CD4-positive, alpha-beta T cell (primary cell): ENCODE data around the gene ZNF680. TPM values are rescaled to one million over a fixed set of nuclear protein-coding genes. Genes with fewer than 3 reads are reported as not detected.

Experiments
- ATAC-seq: fragments of 200-7000 bp; cut with Tn5 transposase; one replicate; pipeline ENCODE4 v1.10.0; 2022; ENCODE audit warnings: mild to moderate bottlenecking; ENCODE audit not compliant: poor library complexity
- CTCF ChIA-PET: fragments of 350-600 bp; sonication (Branson Sonifier 250); formaldehyde crosslinking; loops from one replicate; lab custom pipeline; 2021; ENCODE audit warnings: antibody characterized with exemption, inconsistent platforms; lab: Charles Lee
- POLR2A ChIA-PET: fragments of 350-600 bp; sonication (Branson Sonifier 250); formaldehyde crosslinking; loops from one replicate; lab custom pipeline; 2021; ENCODE audit warnings: antibody characterized with exemption, inconsistent platforms; lab: Charles Lee
- DNase-seq, 14 experiments: peaks; one replicate each; pipeline ENCODE4 v3.0.0-alpha.2; 2013 to 2020; ENCODE audit warnings: mixed read lengths in 2 of 14
- H3K27ac ChIP-seq, 2 donors: one replicate each; pipeline versions ENCODE4 v1.5.1 to v1.7.0; 2013; ENCODE audit warnings: low read length in 2 of 2, low read depth in 1 of 2, mild to moderate bottlenecking in 1 of 2
- H3K27me3 ChIP-seq, 2 experiments: 1 replicate in 1 of 2; 2 replicates in 1 of 2; pipeline versions ENCODE4 v1.6.1 to v1.7.0; 2013; ENCODE audit warnings: low read length in 2 of 2, control low read depth in 1 of 2, mild to moderate bottlenecking in 1 of 2, moderate library complexity in 1 of 2; ENCODE audit not compliant: insufficient read depth in 2 of 2, control insufficient read depth in 1 of 2
- H3K36me3 ChIP-seq: one replicate; pipeline ENCODE4 v1.6.1; 2013; ENCODE audit warnings: low read length, control low read depth; ENCODE audit not compliant: insufficient read depth
- H3K4me1 ChIP-seq: one replicate; pipeline ENCODE4 v1.6.1; 2013; ENCODE audit warnings: low read length, control low read depth; ENCODE audit not compliant: insufficient read depth
- H3K4me3 ChIP-seq: one replicate; pipeline ENCODE4 v1.5.1; 2013; ENCODE audit warnings: mild to moderate bottlenecking, low read length, moderate library complexity
- H3K9me3 ChIP-seq, 2 experiments: 1 replicate in 1 of 2; 2 replicates in 1 of 2; pipeline versions ENCODE4 v1.6.1 to v1.7.0; 2013; ENCODE audit warnings: low read length in 2 of 2, mild to moderate bottlenecking in 2 of 2, control low read depth in 1 of 2, moderate library complexity in 1 of 2; ENCODE audit not compliant: control insufficient read depth in 1 of 2, insufficient read depth in 1 of 2
- H3K27ac Mint-ChIP-seq: one replicate; pipeline ENCODE4 v1.8.0; 2020; ENCODE audit warnings: mixed read lengths
- H3K27me3 Mint-ChIP-seq: one replicate; pipeline ENCODE4 v1.8.0; 2021; ENCODE audit warnings: mixed read lengths
- H3K36me3 Mint-ChIP-seq: one replicate; pipeline ENCODE4 v1.8.0; 2021; ENCODE audit warnings: low read depth, mixed read lengths
- H3K4me1 Mint-ChIP-seq: one replicate; pipeline ENCODE4 v1.8.0; 2021; ENCODE audit warnings: low read depth, mixed read lengths
- H3K4me3 Mint-ChIP-seq: one replicate; pipeline ENCODE4 v1.8.0; 2020; ENCODE audit warnings: mild to moderate bottlenecking, mixed read lengths
- H3K9me3 Mint-ChIP-seq: one replicate; pipeline ENCODE4 v1.8.0; 2020; ENCODE audit warnings: mixed read lengths
- CTCF ChIP-seq: fragments of 200-600 bp; IDR thresholded peaks from one replicate; pipeline ENCODE4 v1.8.0; 2022; ENCODE audit warnings: antibody characterized with exemption, mild to moderate bottlenecking
- intact Hi-C, 2 experiments: fragments of 100-400 bp; cut with DNase I in 1 of 2; cut with micrococcal nuclease in 1 of 2; formaldehyde crosslinking; loops; one replicate each; pipeline versions ENCODE4 v1.15.1 to v1.9.0; 2023 to 2025; cut with DNase I, micrococcal nuclease
- total RNA-seq, 174 experiments: library from RNA in 2 of 174; stranded (reverse) in 2 of 174; gene quantifications; one replicate each; pipeline ENCODE4 v1.2.3 and lab custom pipeline; 2021 to 2026

Gene ZNF680
- total RNA-seq, 2 experiments from 2014 or later, result 8.3 to 8.9 TPM

- no peaks in the 10 kb centered on the region for H3K36me3 ChIP-seq
- H3K27me3 ChIP-seq, result no peaks in the 10 kb centered on the region
- ChIA-PET POLR2A (interaction anchor here (0.9 kb wide), 1 partner anchor 15 kb away, joined by 3 read pairs; no protein-coding TSS in a partner anchor), CTCF (no interaction called here)
- H3K9me3 Mint-ChIP-seq, result peaks cover 27% of the 10 kb centered on the region
- H3K27ac ChIP-seq, result no peak overlapping the region
- no peak overlapping the region for H3K4me3 Mint-ChIP-seq
- ATAC-seq (no peak), DNase-seq (no peak)
- no peaks in the 10 kb centered on the region for H3K27me3 Mint-ChIP-seq
- intact Hi-C loops, result no loop called here
- peaks cover 88% of the 10 kb centered on the region for H3K36me3 Mint-ChIP-seq
- H3K4me1 Mint-ChIP-seq, result no peaks in the 10 kb centered on the region
- H3K4me1 ChIP-seq, result no peaks in the 10 kb centered on the region
- H3K4me3 ChIP-seq, result no peak overlapping the region
- no peak overlapping the region for H3K27ac Mint-ChIP-seq
- TF ChIP-seq CTCF, result no peak
- peaks cover 25 to 80% of the 10 kb centered on the region in 2 experiments for H3K9me3 ChIP-seq
Measured at GRCh38 chr7:64515330-64515729, 47.5 kb downstream of the ZNF680 start.

GRCh38 chr7:64509583-64509982, 53.3 kb downstream of the ZNF680 start:
- CTCF ChIA-PET, result no interaction called here
- H3K27ac Mint-ChIP-seq, result no peak overlapping the region
- ATAC-seq, result no peak

GRCh38 chr7:64504581-64505120, 58.2 kb downstream of the ZNF680 start:
- Histone ChIP-seq H3K4me1 (no peaks in the 10 kb centered on the region), H3K27me3 (no peaks in the 10 kb centered on the region), H3K36me3 (no peaks in the 10 kb centered on the region), H3K4me3 (no peak overlapping the region), H3K27ac (no peak overlapping the region), H3K9me3 (peaks cover 31 to 80% of the 10 kb centered on the region in 2 experiments)
- no peaks in the 10 kb centered on the region for H3K4me1 Mint-ChIP-seq
- no peaks in the 10 kb centered on the region for H3K27me3 Mint-ChIP-seq
- no peak for DNase-seq
- peaks cover 19% of the 10 kb centered on the region for H3K9me3 Mint-ChIP-seq
- no peak overlapping the region for H3K4me3 Mint-ChIP-seq
- TF ChIP-seq CTCF, result no peak
- ChIA-PET CTCF (no interaction called here), POLR2A (no interaction called here)
- ATAC-seq, result no peak
- H3K36me3 Mint-ChIP-seq, result peaks cover 48% of the 10 kb centered on the region
- H3K27ac Mint-ChIP-seq, result no peak overlapping the region
- intact Hi-C loops, result no loop called here

More at GRCh38 chr7:64509583-64509982, 53.3 kb downstream of the ZNF680 start:
- Mint-ChIP-seq H3K4me1 (no peaks in the 10 kb centered on the region), H3K9me3 (peaks cover 13% of the 10 kb centered on the region), H3K27me3 (no peaks in the 10 kb centered on the region), H3K4me3 (no peak overlapping the region), H3K36me3 (peaks cover 66% of the 10 kb centered on the region)
- H3K4me3 ChIP-seq, result no peak overlapping the region
- TF ChIP-seq CTCF, result no peak
- intact Hi-C loops, result no loop called here
- no peak overlapping the region for H3K27ac ChIP-seq
- DNase-seq, result no peak
- POLR2A ChIA-PET, result no interaction called here
- peaks cover 35 to 66% of the 10 kb centered on the region in 2 experiments for H3K9me3 ChIP-seq
- no peaks in the 10 kb centered on the region for H3K4me1 ChIP-seq
- H3K27me3 ChIP-seq, result no peaks in the 10 kb centered on the region
- H3K36me3 ChIP-seq, result no peaks in the 10 kb centered on the region
